HG03135 (cell line): ENCODE measurements around the gene ZDHHC21.
"Not testable (repeated sequence)": the region's sequence is repeated elsewhere in the genome, so short reads cannot be mapped to it uniquely, and the experiment has no call there.

Experiments used
- ATAC-seq: cut with Tn5 transposase; IDR thresholded peaks from one replicate; pipeline ENCODE4 v1.9.1; 2021; ENCODE audit warnings: mild to moderate bottlenecking, moderate library complexity; ENCODE audit not compliant: unreplicated experiment

ZDHHC21 gene

GRCh38 chr9:14686168-14686567, 7.1 kb downstream of the ZDHHC21 start:
- ATAC-seq: no peak

GRCh38 chr9:14682616-14683015, 10.6 kb downstream of the ZDHHC21 start:
- not testable (repeated sequence) for ATAC-seq

GRCh38 chr9:14678776-14679175, 14.5 kb downstream of the ZDHHC21 start:
- ATAC-seq: no peak

DNA sequence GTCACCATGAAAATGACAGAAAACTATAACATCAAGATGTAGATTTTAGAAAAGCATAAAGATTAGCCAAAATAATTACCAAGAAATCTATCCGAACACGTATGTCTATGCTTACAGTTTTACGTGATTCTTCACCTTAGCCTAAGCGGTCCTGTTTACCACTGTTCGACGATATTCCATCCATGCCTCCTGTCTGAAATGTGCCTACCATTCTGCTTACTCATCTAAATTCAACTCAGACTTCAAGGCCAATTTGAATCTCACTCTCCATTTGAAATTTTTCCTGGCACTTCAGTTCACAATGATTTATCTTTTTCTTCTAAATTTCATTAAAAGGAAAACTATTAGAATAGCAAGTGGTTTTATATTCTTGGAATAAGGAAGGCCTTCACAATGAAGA, 15.4 kb downstream of the ZDHHC21 start:
- ATAC-seq: no peak

DNA sequence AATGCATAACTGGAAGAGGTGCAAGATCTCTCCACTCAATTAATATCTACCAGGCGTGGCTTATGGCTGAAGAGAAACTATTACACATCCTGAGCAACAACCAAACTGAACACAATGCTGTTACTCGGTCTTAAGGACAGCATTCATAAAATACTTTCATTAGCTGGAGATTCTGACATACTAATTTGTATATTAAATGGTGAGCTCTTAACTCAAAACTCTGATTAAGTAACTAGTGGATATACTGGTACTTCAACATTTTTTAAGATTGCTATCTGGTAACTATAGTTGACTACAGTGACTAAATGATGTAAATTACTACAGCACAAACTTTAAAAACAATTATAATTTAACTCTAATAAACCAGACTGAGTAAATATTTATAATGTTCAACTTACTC, 15.8 kb downstream of the ZDHHC21 start:
- no peak for ATAC-seq

DNA sequence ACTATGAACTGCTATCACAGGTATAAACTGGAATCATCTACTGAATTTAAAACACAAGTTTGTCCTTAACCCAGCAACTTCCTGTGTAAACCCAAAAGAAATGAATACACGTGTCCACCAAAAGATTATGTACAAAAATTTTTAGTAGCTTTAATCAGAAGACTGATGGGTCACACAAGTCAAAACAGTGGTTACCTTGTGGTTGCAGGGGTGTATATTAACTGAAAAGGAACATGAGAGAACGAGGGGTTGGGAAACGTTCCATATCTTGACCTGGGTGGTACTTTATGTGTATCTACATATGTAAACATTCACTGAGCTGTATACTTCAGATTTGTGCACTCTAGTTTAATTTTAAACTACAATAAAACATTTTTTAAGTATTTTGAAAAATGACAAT, 18.6 kb downstream of the ZDHHC21 start:
- no peak for ATAC-seq

GRCh38 chr9:14671377-14671776, 21.9 kb downstream of the ZDHHC21 start:
- ATAC-seq: no peak

DNA sequence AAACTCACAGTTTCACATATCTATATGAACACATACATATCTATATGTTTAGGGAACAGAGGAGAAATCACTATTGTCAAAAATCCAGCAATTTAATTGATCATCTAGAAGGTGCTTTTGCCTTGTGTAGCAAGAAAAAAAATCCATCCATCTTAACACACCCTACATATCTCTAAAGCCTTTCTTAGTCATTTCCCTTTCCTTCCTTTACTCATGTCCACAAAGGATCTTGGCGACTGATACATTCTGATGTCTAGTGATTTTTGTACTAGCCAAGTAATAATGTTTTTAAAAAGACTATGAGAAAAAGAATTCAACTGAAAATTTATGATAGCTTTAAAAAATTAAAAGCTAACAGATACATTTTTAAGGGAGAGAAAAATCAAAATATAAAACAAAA, 22.5 kb downstream of the ZDHHC21 start:
- no peak for ATAC-seq

DNA sequence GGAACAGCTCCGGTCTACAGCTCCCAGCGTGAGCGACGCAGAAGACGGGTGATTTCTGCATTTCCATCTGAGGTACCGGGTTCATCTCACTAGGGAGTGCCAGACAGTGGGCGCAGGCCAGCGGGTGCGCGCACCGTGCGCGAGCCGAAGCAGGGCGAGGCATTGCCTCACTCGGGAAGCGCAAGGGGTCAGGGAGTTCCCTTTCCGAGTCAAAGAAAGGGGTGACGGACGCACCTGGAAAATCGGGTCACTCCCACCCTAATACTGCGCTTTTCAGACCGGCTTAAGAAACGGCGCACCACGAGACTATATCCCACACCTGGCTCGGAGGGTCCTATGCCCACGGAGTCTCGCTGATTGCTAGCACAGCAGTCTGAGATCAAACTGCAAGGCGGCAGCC, 29.2 kb downstream of the ZDHHC21 start:
- not testable (repeated sequence) for ATAC-seq

DNA sequence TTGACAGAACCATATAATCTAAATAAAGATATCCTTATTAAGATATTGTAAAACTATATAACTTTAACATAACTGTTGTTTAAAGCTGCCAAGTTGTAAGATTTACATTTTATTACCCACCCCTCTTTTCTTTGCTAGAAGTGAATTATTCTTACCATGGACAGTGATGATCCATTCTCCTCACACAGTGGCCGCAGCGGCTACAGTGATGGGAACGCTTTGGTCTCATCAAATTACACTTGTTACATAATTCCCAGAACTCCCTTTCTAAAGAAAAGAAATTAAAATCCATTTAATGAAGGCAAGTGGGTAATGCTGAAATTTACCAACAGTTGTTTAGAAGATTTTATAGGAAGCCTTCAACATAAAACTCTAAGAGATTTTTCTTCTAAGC, 31.2 kb downstream of the ZDHHC21 start:
- ATAC-seq: no peak

GRCh38 chr9:14661421-14662059, 31.7 kb downstream of the ZDHHC21 start:
- no peak for ATAC-seq

GRCh38 chr9:14660721-14661120, 32.5 kb downstream of the ZDHHC21 start:
- ATAC-seq: no peak

DNA sequence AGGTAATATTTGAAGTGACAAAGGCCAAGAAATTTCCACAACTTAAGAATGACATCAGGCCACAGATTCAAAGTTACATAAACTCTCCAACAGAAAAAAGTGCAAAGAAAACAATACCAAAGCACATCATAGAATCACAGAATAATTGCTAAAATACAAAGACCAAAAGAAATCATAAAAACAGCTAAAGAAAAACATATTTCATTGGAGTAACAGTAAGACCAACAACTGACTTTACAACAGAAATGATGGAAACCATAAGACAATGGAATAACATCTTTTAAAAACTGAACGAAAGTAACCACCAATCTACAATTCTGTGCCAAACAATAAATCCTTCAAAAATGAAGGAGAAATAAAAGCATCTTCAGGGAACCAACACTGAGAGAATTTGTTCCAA, 38.3 kb downstream of the ZDHHC21 start:
- no peak for ATAC-seq

- no peak for ATAC-seq
Observed at GRCh38 chr9:14653511-14653910, 39.7 kb downstream of the ZDHHC21 start.

- ATAC-seq: no peak
Observed at GRCh38 chr9:14652729-14653377, 40.4 kb downstream of the ZDHHC21 start.

- ATAC-seq: no peak
Observed at GRCh38 chr9:14650596-14650995, 42.6 kb downstream of the ZDHHC21 start.

- ATAC-seq: no peak
Observed at GRCh38 chr9:14645648-14646047, 47.6 kb downstream of the ZDHHC21 start.

- no peak for ATAC-seq
Observed at GRCh38 chr9:14640967-14641366, 52.3 kb downstream of the ZDHHC21 start.

DNA sequence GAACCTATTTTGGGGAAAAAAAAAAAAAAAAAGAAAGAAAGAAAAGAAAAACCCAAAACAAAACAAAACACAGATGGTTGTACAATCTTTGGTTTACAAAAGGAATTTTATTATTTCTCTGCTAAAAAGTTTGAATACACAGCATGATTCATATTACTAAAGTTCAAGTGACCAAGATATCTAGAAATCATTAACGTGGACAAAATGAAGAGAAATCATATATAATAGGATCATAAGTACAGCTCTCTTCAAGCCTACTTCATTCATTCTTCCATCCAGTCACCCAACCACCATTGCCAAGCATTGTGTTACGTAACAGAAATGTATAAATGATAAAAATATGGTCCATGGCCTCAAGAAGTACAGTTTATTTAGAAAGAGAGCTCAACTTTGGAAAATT, 52.9 kb downstream of the ZDHHC21 start:
- ATAC-seq: no peak

DNA sequence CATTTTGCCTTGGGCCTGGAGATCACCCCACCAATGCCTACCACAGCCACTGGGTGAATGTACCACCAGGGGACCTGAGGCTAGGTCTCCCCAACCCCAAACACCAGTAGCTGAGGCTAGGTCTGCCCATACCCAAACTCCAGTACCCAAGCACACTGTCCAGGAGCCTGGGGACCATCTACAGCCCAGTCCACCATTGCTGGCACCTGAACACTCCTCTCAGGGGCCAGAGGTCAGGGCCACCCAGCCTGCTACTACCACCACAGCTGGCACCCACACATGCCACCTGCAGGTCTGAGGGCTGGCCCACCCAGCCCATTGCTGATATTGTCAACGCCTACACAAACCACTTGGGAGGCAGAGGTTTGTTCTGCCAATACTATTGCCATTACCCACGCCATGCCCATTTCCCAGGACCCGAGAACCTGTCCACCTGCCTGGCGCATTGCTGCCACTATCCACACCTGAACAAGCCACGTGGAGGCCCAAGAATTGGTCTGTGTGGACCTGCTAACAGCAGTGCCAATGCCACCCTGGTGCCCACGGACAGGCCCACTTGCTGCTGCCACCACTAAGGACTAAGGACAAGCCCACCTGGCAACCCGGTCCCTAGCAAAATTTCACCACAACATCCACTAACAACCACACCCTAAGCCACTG, 59.2 kb downstream of the ZDHHC21 start:
- ATAC-seq: no peak

DNA sequence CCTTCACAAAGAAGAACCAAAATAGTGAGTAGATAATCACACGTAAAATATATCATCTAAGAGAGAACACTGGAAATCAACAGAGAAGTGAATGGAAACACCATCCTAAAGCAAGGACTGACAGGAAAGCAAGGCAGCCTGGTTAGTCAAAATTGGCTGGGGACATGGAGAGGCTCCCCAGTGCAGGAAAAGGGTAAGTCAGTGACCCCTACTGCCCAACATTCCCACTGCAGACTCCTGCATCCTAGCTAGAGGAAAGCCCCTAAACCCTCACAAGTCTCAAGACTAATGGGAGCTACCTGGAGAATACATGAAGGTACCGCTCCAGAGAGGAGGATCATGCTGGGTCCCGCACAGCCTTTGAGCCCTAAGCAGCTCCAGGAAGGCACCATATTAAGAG, 60.1 kb downstream of the ZDHHC21 start:
- no peak for ATAC-seq

DNA sequence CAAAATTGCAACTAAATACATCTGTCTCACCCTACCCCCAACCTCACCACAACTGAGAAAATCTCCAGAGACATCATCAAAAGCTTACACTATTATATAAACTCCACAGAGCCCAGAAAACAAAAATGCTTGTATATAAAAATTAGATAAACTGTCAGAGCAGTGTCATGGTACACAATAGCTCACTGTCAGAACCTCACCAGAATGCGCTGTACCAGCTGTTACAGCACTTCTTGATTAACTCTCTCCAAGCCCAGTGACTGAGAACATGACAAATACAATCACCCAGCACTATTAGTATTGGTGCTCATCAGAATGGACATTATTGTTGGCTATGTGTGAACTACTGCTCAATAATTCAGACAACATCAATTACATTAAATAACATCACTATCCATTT, 65.7 kb downstream of the ZDHHC21 start:
- no peak for ATAC-seq
